Suprapubic skin (tissue), 4 donors: ENCODE data around the gene FKRP. TPM values are rescaled to one million over a fixed set of nuclear protein-coding genes. Genes with fewer than 3 reads are reported as not detected.
A peak's percentile ranks its signal among the peaks of the same experiment; 100 is the strongest.

Experiments used
- DNase-seq, 2 donors: peaks; one replicate each; pipeline ENCODE4 v3.0.0-alpha.2; 2019; ENCODE audit warnings: low spot score in 2 of 2
- H3K27ac ChIP-seq: fragments of 200-600 bp; sonication (generic); one replicate; pipeline ENCODE4 v1.5.1; 2019
- H3K27me3 ChIP-seq: fragments of 200-600 bp; sonication (generic); one replicate; pipeline ENCODE4 v1.5.1; 2019
- H3K36me3 ChIP-seq: fragments of 200-600 bp; sonication (generic); one replicate; pipeline ENCODE4 v1.5.1; 2019
- H3K4me1 ChIP-seq: fragments of 200-600 bp; sonication (generic); one replicate; pipeline ENCODE4 v1.5.1; 2019
- H3K4me3 ChIP-seq: fragments of 200-600 bp; sonication (generic); one replicate; pipeline ENCODE4 v1.5.1; 2019; ENCODE audit warnings: mild to moderate bottlenecking
- H3K9me3 ChIP-seq: fragments of 200-600 bp; sonication (generic); one replicate; pipeline ENCODE4 v1.5.1; 2019
- EP300 ChIP-seq: sonication (generic); formaldehyde crosslinking; IDR thresholded peaks from one replicate; pipeline ENCODE4 v1.6.1; 2017; ENCODE audit warnings: antibody characterized with exemption
- POLR2A ChIP-seq, 2 donors: fragments of 450-650 bp; IDR thresholded peaks; one replicate each; pipeline ENCODE4 v1.6.1; 2017; ENCODE audit warnings: antibody characterized with exemption in 2 of 2, mild to moderate bottlenecking in 2 of 2, moderate library complexity in 2 of 2
- POLR2AphosphoS5 ChIP-seq, 3 donors: sonication (generic); formaldehyde crosslinking; IDR thresholded peaks; one replicate each; pipeline ENCODE4 v1.6.1; 2017; ENCODE audit warnings: antibody characterized with exemption in 3 of 3
- WGBS: methylation state at CpG from one replicate; pipeline ENCODE4 v1.1.5; 2018; 5-methylcytosine and 5-hydroxymethylcytosine counted together
- total RNA-seq, 4 donors: library from RNA; depleted of rRNA; stranded (reverse); fragments of >200 nt; gene quantifications; one replicate each; pipeline ENCODE4 v1.1.0, GENCODE V29; 2016
- TF ChIP-seq, protein P1 (sequence below), 2 donors: fragments of 200-600 bp in 1 of 2; fragments of 450-650 bp in 1 of 2; sonication (generic) in 1 of 2; IDR thresholded peaks; one replicate each; pipeline ENCODE4 v1.5.1; 2016 to 2019; ENCODE audit warnings: antibody characterized with exemption in 2 of 2, mild to moderate bottlenecking in 1 of 2, moderate library complexity in 1 of 2

The FKRP gene
- total RNA-seq, 4 donors from 2014 or later, result 7.1 to 15.2 (median 7.8) TPM

DNA sequence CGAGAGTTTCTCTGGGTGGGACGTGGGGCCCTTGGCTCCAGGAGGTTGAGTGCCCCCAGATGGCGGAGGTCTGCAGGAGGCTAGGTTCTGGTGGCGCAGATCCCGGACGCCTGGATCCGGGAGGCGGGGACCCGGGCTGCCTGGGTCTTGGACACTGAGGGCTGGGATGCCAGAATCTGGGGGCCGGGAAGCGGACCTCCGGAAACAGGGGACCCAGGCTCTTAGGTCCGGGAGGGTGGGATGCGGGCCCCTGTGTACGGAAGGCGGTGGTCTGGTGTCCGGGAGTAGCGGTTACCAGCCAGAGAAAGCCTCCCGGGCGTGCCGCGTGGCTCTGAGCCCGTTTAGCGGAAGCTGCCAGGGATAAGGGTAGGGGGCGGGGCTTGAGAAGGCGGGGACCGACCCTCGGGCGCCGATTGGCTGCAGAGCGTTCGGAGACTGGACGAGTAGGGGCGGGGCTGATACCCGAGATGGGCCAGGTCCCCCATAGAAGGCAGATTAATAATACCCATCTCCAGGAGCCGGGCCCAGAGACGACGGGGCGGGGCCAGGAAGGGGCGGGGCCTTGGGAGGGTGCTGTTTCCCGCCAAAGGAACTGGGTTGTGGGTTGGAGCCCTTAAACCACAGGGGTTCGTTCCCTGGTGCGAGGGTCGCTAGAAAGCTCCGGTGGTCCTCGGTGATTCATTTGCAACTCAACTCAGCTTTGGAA, 42.6 kb downstream of the FKRP start, which contains the start of gene SLC1A5:
Gene SLC1A5, minus strand, starts transcription at position 333 of the 706 bp plus-strand sequence. CDS start 629 bp downstream, outside the sequence.
- TF ChIP-seq, protein P1, sequence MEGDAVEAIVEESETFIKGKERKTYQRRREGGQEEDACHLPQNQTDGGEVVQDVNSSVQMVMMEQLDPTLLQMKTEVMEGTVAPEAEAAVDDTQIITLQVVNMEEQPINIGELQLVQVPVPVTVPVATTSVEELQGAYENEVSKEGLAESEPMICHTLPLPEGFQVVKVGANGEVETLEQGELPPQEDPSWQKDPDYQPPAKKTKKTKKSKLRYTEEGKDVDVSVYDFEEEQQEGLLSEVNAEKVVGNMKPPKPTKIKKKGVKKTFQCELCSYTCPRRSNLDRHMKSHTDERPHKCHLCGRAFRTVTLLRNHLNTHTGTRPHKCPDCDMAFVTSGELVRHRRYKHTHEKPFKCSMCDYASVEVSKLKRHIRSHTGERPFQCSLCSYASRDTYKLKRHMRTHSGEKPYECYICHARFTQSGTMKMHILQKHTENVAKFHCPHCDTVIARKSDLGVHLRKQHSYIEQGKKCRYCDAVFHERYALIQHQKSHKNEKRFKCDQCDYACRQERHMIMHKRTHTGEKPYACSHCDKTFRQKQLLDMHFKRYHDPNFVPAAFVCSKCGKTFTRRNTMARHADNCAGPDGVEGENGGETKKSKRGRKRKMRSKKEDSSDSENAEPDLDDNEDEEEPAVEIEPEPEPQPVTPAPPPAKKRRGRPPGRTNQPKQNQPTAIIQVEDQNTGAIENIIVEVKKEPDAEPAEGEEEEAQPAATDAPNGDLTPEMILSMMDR (IDR thresholded peaks at IDR 0.05), result no peak
- TF ChIP-seq POLR2A (IDR thresholded peaks at IDR 0.05) (peak; percentile 94 to 98), POLR2AphosphoS5 (IDR thresholded peaks at IDR 0.05) (peak; percentile 24 to 79 (median 63))
- peak within 1 kb of the TSS; percentile 90 for H3K27ac ChIP-seq
- H3K36me3 ChIP-seq, result peaks cover under 1% of the 10 kb centered on the region
- H3K9me3 ChIP-seq, result no peaks in the 10 kb centered on the region
- peaks cover 52% of the 10 kb centered on the region for H3K4me1 ChIP-seq
- DNase-seq, result peak; percentile 98 to 99
- 2% methylated on average over 23 of the region's 46 CpGs for WGBS
- peak within 1 kb of the TSS; percentile 95 for H3K4me3 ChIP-seq
- no peaks in the 10 kb centered on the region for H3K27me3 ChIP-seq

DNA sequence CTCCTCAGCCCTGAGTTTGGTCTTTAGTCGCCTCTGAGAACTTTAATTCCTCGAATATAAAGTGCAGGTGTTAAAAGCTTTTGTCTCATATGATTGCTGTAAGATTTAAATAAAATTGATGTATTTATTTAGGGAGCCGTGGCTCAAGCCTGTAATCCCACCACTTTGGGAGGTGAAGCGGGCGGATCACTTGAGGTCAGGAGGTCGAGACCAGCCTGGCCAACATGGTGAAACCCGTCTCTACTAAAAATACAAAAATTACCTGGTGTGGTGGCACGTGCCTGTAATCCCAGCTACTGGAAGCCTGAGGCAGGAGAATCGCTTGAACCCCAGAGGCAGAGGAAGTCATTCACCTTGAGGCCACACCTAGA, 43.1 kb downstream of the FKRP start:
- DNase-seq, result no peak
- TF ChIP-seq, protein P1 (IDR thresholded peaks at IDR 0.05), result no peak
- TF ChIP-seq EP300 (no peak), POLR2AphosphoS5 (IDR thresholded peaks at IDR 0.05) (no peak), POLR2A (IDR thresholded peaks at IDR 0.05) (no peak)
- no peak overlapping the region for H3K27ac ChIP-seq
- H3K36me3 ChIP-seq, result no peaks in the 10 kb centered on the region
- peaks cover 47% of the 10 kb centered on the region for H3K4me1 ChIP-seq
- peak overlapping the region; percentile 95 for H3K4me3 ChIP-seq
- H3K27me3 ChIP-seq, result no peaks in the 10 kb centered on the region
- WGBS, result 53% methylated on average over 9 of the region's 9 CpGs
- H3K9me3 ChIP-seq, result no peaks in the 10 kb centered on the region

- no peak overlapping the region for H3K4me3 ChIP-seq
- no peaks in the 10 kb centered on the region for H3K36me3 ChIP-seq
- no peaks in the 10 kb centered on the region for H3K9me3 ChIP-seq
- 87% methylated on average over 8 of the region's 8 CpGs for WGBS
- H3K27ac ChIP-seq, result no peak overlapping the region
- H3K4me1 ChIP-seq, result peaks cover 43% of the 10 kb centered on the region
- TF ChIP-seq POLR2A (IDR thresholded peaks at IDR 0.05), result no peak
- TF ChIP-seq EP300, result no peak
- TF ChIP-seq POLR2AphosphoS5 (IDR thresholded peaks at IDR 0.05), result no peak
- TF ChIP-seq, protein P1 (IDR thresholded peaks at IDR 0.05), result no peak
- DNase-seq, result no peak
- no peaks in the 10 kb centered on the region for H3K27me3 ChIP-seq
Observed at GRCh38 chr19:46789371-46789770, 43.5 kb downstream of the FKRP start.

GRCh38 chr19:46791944-46792343, 46.1 kb downstream of the FKRP start:
- H3K27ac ChIP-seq, result no peak overlapping the region
- no peaks in the 10 kb centered on the region for H3K36me3 ChIP-seq
- no peak for DNase-seq
- peaks cover 23% of the 10 kb centered on the region for H3K4me1 ChIP-seq
- TF ChIP-seq POLR2AphosphoS5 (IDR thresholded peaks at IDR 0.05) (no peak), POLR2A (IDR thresholded peaks at IDR 0.05) (no peak), EP300 (no peak)
- TF ChIP-seq, protein P1 (IDR thresholded peaks at IDR 0.05), result no peak
- H3K9me3 ChIP-seq, result no peaks in the 10 kb centered on the region
- no peaks in the 10 kb centered on the region for H3K27me3 ChIP-seq
- WGBS, result 62% methylated on average over 5 of the region's 5 CpGs
- H3K4me3 ChIP-seq, result no peak overlapping the region

DNA sequence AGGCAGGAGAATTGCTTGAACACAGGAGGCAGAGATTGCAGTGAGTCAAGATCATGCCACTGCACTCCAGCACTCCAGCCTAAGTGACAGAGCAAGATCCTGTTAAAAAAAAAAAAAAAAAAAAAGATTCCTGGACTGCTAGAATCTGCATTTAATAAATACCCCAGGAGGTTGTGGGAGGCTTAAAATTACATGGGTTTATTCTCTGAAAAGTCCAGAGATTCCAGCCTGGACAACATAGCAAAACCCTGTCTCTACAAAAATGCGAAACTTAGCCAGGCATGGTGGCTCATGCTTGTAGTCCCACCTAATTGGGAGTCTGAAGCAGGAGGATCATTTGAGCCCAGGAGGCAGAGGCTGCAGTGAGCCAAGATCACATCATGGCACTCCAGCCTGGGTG, 52.0 kb downstream of the FKRP start:
- no peaks in the 10 kb centered on the region for H3K27me3 ChIP-seq
- TF ChIP-seq POLR2AphosphoS5 (IDR thresholded peaks at IDR 0.05), result no peak
- TF ChIP-seq, protein P1 (IDR thresholded peaks at IDR 0.05), result no peak
- WGBS, result 92% methylated on average over 1 of the region's 1 CpG
- DNase-seq, result no peak
- no peak overlapping the region for H3K27ac ChIP-seq
- no peak overlapping the region for H3K4me3 ChIP-seq
- no peaks in the 10 kb centered on the region for H3K36me3 ChIP-seq
- H3K4me1 ChIP-seq, result peaks cover 6% of the 10 kb centered on the region
- no peaks in the 10 kb centered on the region for H3K9me3 ChIP-seq
